GM18517 (cell line): Measurements from ENCODE around the gene DOK1.

ENCODE experiments used
- ATAC-seq: cut with Tn5 transposase; IDR thresholded peaks from one replicate; pipeline ENCODE4 v1.9.1; 2021; ENCODE audit warnings: mild to moderate bottlenecking, moderate library complexity; ENCODE audit not compliant: unreplicated experiment

DOK1 gene

DNA sequence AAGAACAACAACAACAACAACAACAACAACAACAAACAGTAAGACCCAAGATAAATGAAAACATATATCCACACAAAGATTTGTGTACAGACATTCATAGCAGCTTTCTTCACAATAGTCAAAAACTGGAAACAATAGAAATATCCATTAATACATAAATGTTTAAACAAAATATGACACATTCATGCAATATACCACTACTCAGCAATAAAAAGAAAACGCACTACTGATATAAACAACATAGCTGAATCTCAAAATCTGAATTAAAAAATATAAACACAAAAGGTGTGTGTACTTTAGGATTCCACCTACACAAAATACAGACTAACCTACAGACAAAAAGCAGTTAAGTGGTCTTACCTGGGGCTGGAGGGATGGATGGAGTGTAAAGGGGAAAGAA is 42.1 kb downstream of the DOK1 start:
- no peak for ATAC-seq

DNA sequence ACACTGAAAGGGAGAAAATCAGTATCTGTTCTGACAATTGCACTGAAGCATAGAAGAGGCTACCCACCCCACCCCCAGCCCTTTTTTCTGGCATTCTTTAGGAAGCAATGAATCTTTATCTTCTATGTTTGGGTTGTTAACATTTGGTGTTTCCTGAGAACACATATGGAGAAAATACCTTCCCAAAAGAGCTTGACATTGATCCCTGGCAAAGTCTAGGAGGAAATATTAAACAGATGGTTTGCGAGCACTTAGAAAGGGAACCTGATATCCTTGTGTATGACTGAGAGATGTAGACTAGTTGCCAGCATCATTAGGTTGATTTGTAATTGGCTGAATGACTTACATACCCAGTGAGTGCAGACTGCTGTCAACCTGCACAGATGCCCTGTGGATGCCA is 42.9 kb downstream of the DOK1 start:
- no peak for ATAC-seq

DNA sequence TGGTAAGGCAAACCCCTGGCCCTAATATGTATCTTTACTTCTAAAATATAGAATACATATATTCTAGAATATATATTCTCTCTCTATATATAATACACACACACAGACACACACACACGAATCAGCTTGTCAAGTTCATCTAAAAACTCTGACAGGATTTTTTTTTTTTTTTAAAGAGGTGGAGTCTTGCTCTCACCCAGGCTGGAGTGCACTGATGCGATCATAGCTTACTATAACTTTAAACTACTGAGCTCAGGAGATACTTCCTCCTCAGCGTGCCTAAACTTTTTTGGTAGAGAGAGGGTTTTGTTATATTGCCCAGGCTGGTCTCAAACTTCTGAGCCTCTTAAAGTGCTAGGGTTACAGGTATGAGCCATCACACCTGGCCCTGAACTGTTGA is 45.2 kb downstream of the DOK1 start:
- no peak for ATAC-seq

DNA sequence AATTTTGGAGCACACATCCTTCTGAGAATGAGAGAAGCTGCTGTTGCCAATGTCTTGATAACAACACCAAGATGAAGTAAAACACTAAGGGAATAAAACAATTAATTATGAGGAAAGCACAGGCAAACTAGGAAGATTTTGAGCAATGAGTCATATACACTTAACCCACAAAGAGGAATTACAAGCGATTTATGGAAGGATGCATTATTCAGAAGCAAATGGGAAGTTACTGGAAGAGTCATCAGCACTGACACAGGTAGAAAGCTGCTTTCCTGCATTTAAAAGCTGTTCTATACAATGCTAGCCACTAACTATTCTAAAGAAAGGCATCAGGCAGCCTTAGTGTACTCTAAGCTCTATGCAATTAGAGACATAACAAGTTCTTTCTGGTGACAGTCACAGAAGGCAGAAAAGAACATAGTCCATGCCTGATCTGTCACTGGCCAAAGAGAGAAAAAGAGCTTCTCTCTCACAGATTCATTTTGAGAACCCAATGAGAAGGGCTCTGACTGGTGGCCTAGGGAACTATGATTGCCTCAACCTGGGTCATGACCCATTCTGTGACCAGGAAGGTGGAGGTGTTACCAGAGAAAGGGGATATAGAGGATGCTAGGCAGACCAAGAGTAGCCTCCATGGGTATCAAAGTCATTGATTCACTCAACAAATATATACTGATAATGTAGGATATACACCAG is 48.2 kb downstream of the DOK1 start:
- ATAC-seq = no peak

DNA sequence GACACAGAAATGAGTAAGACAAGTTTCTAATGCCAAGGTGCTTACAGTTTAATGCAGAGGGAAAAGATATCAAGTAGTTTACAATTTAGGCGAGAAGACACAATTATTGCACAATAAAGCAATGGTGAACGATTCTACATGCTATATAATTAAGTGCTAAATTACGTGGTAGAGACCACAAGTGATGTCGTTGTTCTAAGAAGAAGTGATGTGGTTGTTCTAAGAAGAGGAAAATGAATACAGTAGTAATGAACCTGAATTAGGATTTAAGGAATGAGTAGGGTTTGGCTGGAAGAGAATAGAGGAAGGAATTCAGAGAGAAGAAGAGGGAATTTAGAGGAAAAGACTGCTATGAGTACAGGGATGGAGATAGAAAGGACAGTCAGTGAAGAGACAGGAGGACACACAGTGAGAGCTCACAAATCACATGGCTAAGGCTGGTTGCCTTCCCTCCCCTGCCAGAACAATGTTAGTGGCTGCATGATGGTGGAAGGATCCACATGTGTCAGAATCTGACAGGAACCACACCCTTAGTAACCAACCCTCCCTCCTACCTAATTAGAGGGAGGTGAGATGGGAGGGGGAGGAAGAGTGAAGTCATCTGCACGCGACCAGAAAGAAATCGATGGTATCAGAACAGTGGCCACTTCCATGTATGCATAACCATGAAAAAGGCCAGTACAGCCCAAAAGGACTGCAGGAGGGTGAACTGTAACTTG is 48.9 kb downstream of the DOK1 start:
- no peak for ATAC-seq

DNA sequence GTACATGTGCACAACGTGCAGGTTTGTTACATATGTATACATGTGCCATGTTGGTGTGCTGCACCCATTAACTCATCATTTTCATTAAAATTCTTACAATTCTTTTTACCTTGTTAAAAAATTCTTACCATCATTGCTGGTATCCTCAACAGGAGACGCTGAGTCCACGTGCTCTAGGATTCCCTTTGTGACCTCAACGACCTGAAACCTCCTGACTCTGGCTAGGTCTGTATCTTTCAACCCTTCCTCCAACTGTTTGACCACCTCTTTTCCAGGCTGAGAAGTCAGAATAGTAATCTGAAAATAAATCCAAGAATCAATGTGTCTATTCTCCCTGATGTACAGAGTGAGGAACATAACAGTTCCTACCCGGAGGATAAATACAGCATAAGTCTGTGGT is 52.4 kb downstream of the DOK1 start:
- ATAC-seq = no peak
